Fibroblast of lung (primary cell): ENCODE results near the gene RET. TPM values are rescaled to one million over a fixed set of nuclear protein-coding genes. Genes with fewer than 3 reads are reported as not detected.
"Not testable (repeated sequence)": the region's sequence is repeated elsewhere in the genome, so short reads cannot be mapped to it uniquely, and the experiment has no call there.

ENCODE experiments used
- DNase-seq, 2 donors: peaks; one replicate each; pipeline versions ENCODE4 v3.0.0 to v3.0.0-alpha.2; 2010; ENCODE audit warnings: low read depth in 2 of 2
- H2AFZ ChIP-seq: 2 replicates; pipeline ENCODE4 v1.5.1; 2012; ENCODE audit warnings: low read length, control low read depth, inconsistent platforms
- H3K27ac ChIP-seq: 2 replicates; pipeline ENCODE4 v1.5.1; 2011; ENCODE audit warnings: low read length, control low read depth; ENCODE audit not compliant: insufficient read depth
- H3K27me3 ChIP-seq: 2 replicates; pipeline ENCODE4 v1.5.1; 2011; ENCODE audit warnings: mild to moderate bottlenecking, low read length; ENCODE audit not compliant: control insufficient read depth, insufficient read depth
- H3K36me3 ChIP-seq: 2 replicates; pipeline ENCODE4 v1.5.1; 2011; ENCODE audit warnings: low read length; ENCODE audit not compliant: control insufficient read depth, insufficient read depth
- H3K4me1 ChIP-seq: 2 replicates; pipeline ENCODE4 v1.5.1; 2011; ENCODE audit warnings: low read length; ENCODE audit not compliant: control insufficient read depth, insufficient read depth; ENCODE audit errors: extremely low read depth
- H3K4me2 ChIP-seq: 2 replicates; pipeline ENCODE4 v1.5.1; 2011; ENCODE audit warnings: low read length, control low read depth; ENCODE audit not compliant: insufficient read depth; ENCODE audit errors: extremely low read depth
- H3K4me3 ChIP-seq, 4 experiments: fragments of 200-600 bp in 1 of 4; sonication (generic) in 1 of 4; replicated peaks in 1 of 4; 2 replicates each; pipeline ENCODE4 v1.5.1; 2011 to 2016; ENCODE audit warnings: low read length in 4 of 4, low read depth in 3 of 4, mild to moderate bottlenecking in 3 of 4, control low read depth in 2 of 4, inconsistent platforms in 1 of 4, mixed read lengths in 1 of 4; ENCODE audit not compliant: insufficient read depth in 1 of 4; ENCODE audit errors: control extremely low read depth in 1 of 4
- H3K79me2 ChIP-seq: 2 replicates; pipeline ENCODE4 v1.5.1; 2012; ENCODE audit warnings: mild to moderate bottlenecking, low read length, inconsistent platforms; ENCODE audit not compliant: control insufficient read depth, insufficient read depth
- H3K9ac ChIP-seq: 2 replicates; pipeline ENCODE4 v1.5.1; 2011; ENCODE audit warnings: mild to moderate bottlenecking, low read length, control low read depth; ENCODE audit not compliant: insufficient read depth
- H3K9me3 ChIP-seq: 2 replicates; pipeline ENCODE4 v1.5.1; 2012; ENCODE audit warnings: low read depth, low read length; ENCODE audit not compliant: control insufficient read depth, insufficient read depth
- H4K20me1 ChIP-seq: 2 replicates; pipeline ENCODE4 v1.5.1; 2011; ENCODE audit warnings: low read length; ENCODE audit not compliant: control insufficient read depth, insufficient read depth; ENCODE audit errors: extremely low read depth
- EZH2 ChIP-seq: IDR thresholded peaks from 2 replicates; pipeline ENCODE4 v1.5.1; 2012; ENCODE audit warnings: low read length, control low read depth, mild to moderate bottlenecking; ENCODE audit errors: missing control alignments
- polyA plus RNA-seq, 2 donors: library from polyadenylated mRNA; depleted of rRNA in 1 of 2; stranded (reverse) in 1 of 2; unstranded in 1 of 2; fragments of >200 nt; gene quantifications; 2 replicates each; pipeline ENCODE4 v1.2.1, GENCODE V29; 2011 to 2012; ENCODE audit warnings: missing spikeins in 1 of 2
- total RNA-seq: library from RNA; depleted of rRNA; stranded (reverse); fragments of >200 nt; gene quantifications from 2 replicates; pipeline ENCODE4 v1.2.1, GENCODE V29; 2014
- TF ChIP-seq, protein P1 (sequence below), 2 donors: IDR thresholded peaks in 1 of 2; conservative IDR thresholded peaks in 1 of 2; 1 replicate in 1 of 2; 2 replicates in 1 of 2; pipeline ENCODE4 v1.5.1; 2011 to 2012; ENCODE audit warnings: low read length in 2 of 2, control low read depth in 1 of 2, inconsistent platforms in 1 of 2, low read depth in 1 of 2, mild to moderate bottlenecking in 1 of 2

RET gene
- total and polyA plus RNA-seq, 2 donors (not counting 1 experiment from before 2014, with no cell fraction given), result 0.08 to 0.83 TPM

DNA sequence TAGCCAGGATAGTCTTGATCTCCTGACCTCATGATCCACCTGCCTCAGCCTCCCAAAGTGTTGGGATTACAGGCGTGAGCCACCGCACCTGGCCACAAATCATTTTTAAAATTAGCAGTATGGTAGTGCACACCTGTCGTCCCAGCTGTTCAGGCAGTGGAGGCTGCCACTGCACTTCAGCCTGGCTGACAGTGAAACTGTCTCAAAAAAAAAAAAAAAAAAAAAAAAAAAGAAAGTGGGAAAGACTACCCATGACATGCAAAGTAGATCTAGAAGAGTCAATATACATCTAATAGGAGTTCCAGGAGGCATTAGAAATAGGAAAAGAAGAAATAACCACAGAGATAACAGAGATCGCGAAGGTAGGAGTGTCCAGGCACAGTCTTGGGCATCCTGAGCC lies 64.6 kb downstream of the RET start:
- H3K79me2 ChIP-seq, result peaks cover 69% of the 10 kb centered on the region
- H3K9ac ChIP-seq, result no peak overlapping the region
- no peaks in the 10 kb centered on the region for H3K36me3 ChIP-seq
- no peaks in the 10 kb centered on the region for H3K9me3 ChIP-seq
- H3K27me3 ChIP-seq, result no peaks in the 10 kb centered on the region
- H3K27ac ChIP-seq, result no peak overlapping the region
- no peaks in the 10 kb centered on the region for H3K4me1 ChIP-seq
- H3K4me2 ChIP-seq, result no peak overlapping the region
- H4K20me1 ChIP-seq, result peaks cover 10% of the 10 kb centered on the region
- no peak for TF ChIP-seq EZH2
- TF ChIP-seq, protein P1, sequence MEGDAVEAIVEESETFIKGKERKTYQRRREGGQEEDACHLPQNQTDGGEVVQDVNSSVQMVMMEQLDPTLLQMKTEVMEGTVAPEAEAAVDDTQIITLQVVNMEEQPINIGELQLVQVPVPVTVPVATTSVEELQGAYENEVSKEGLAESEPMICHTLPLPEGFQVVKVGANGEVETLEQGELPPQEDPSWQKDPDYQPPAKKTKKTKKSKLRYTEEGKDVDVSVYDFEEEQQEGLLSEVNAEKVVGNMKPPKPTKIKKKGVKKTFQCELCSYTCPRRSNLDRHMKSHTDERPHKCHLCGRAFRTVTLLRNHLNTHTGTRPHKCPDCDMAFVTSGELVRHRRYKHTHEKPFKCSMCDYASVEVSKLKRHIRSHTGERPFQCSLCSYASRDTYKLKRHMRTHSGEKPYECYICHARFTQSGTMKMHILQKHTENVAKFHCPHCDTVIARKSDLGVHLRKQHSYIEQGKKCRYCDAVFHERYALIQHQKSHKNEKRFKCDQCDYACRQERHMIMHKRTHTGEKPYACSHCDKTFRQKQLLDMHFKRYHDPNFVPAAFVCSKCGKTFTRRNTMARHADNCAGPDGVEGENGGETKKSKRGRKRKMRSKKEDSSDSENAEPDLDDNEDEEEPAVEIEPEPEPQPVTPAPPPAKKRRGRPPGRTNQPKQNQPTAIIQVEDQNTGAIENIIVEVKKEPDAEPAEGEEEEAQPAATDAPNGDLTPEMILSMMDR (conservative IDR thresholded peaks at IDR 0.05 in 1 of 2, IDR thresholded peaks at IDR 0.05 in 1 of 2; ENCODE audit: low read depth in 1 of 2, low read length in 2 of 2), result no peak
- no peak overlapping the region for H2AFZ ChIP-seq
- DNase-seq, result no peak
- H3K4me3 ChIP-seq, result no peak overlapping the region

DNA sequence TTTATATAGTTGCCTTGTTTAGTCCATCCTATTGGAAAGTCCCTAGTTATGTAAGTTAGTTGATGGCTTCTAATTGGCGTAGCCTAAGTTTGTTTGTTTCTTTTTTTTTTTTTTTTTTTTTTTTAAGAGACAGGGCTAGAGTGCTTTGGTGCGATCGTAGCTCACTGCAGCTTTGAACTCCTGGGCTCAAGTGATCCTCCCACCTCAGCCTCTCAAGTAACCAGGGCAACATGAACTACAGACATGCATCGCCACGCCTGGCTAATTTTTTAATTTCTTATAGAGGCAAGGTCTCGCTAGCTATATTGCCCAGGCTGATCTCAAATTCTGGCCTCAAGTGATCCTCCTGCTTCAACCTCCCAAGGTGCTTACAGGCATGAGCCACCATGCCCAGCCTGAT lies 68.4 kb downstream of the RET start:
- no peak for DNase-seq
- no peak for TF ChIP-seq EZH2
- TF ChIP-seq, protein P1 (conservative IDR thresholded peaks at IDR 0.05 in 1 of 2, IDR thresholded peaks at IDR 0.05 in 1 of 2; ENCODE audit: low read depth in 1 of 2, low read length in 2 of 2), result no peak
- Histone ChIP-seq H3K27me3 (no peaks in the 10 kb centered on the region), H3K4me1 (no peaks in the 10 kb centered on the region), H3K79me2 (peaks cover 87% of the 10 kb centered on the region), H3K36me3 (no peaks in the 10 kb centered on the region), H3K9ac (no peak overlapping the region), H3K27ac (no peak overlapping the region), H3K9me3 (no peaks in the 10 kb centered on the region), H3K4me2 (no peak overlapping the region), H2AFZ (no peak overlapping the region), H4K20me1 (peaks cover 8% of the 10 kb centered on the region), H3K4me3 (no peak overlapping the region)

DNA sequence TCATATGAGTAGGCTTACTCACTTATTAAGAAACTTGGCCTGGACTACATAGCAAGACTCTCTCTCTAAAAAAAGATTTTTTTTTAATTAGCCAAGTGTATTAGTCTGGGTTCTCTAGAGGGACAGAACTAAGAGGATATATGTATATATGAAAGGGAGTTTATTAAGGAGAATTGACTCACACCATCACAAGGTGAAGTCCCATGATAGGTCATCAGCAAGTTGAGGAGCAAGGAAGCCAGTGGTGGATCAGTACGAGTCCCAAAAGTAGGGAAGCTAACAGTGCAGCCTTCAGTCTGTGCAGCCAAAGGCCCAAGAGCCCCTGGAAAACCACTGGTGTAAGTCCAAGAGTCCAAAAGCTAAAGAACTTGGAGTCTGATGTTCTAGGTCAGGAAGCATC lies 69.1 kb downstream of the RET start:
- not testable (repeated sequence) for H3K4me2 ChIP-seq, H3K4me1 ChIP-seq, H3K36me3 ChIP-seq, DNase-seq, H3K9ac ChIP-seq, H2AFZ ChIP-seq, H3K4me3 ChIP-seq, H3K27ac ChIP-seq, H4K20me1 ChIP-seq, H3K9me3 ChIP-seq, H3K27me3 ChIP-seq
- peaks cover 88% of the 10 kb centered on the region for H3K79me2 ChIP-seq
